IMR-90 (cell line): ENCODE data around the gene STUM. TPM values are rescaled to one million over a fixed set of nuclear protein-coding genes. Genes with fewer than 3 reads are reported as not detected.

Source experiments
- ATAC-seq: fragments of 200-7000 bp; cut with Tn5 transposase; 2 replicates; pipeline ENCODE4 v1.9.1; 2020; ENCODE audit warnings: low read depth, mild to moderate bottlenecking, moderate library complexity
- BruUV-seq: library from RNA; stranded (reverse); fragments of 400-500 nt; replicated peaks from 2 replicates; lab custom pipeline; 2021; lab: Mats Ljungman, UMichigan
- CTCF ChIA-PET: fragments of 300-600 bp; formaldehyde crosslinking; extraction: SDS; loops from one replicate; lab custom pipeline; 2021; ENCODE audit warnings: antibody characterized with exemption; lab: Yijun Ruan, JAX
- POLR2A ChIA-PET: fragments of 300-600 bp; sonication (Branson Sonifier 250); formaldehyde crosslinking; loops from one replicate; lab custom pipeline; 2022; ENCODE audit warnings: antibody characterized with exemption; ENCODE audit not compliant: unreplicated experiment; lab: Charles Lee
- DNase-seq: peaks from one replicate; pipeline ENCODE4 v3.0.0; 2013
- H2AFZ ChIP-seq: replicated peaks from 2 replicates; pipeline ENCODE3; 2013; ENCODE audit warnings: low read length, mild to moderate bottlenecking; ENCODE audit not compliant: poor library complexity
- H2AK5ac ChIP-seq: 2 replicates; pipeline ENCODE4 v1.6.1; 2013; ENCODE audit warnings: low read depth, low read length, inconsistent platforms
- H2AK9ac ChIP-seq: replicated peaks from 2 replicates; pipeline ENCODE3; 2013; ENCODE audit warnings: mild to moderate bottlenecking, low read depth, low read length, moderate library complexity; ENCODE audit not compliant: poor library complexity
- H2BK120ac ChIP-seq: 2 replicates; pipeline ENCODE4 v1.6.1; 2013; ENCODE audit warnings: low read depth, low read length, inconsistent platforms
- H2BK15ac ChIP-seq: 3 replicates; pipeline ENCODE4 v1.6.1; 2013; ENCODE audit warnings: low read depth, low read length, inconsistent platforms
- H2BK20ac ChIP-seq: 2 replicates; pipeline ENCODE4 v1.6.1; 2013; ENCODE audit warnings: low read depth, mild to moderate bottlenecking, inconsistent platforms, low read length, moderate library complexity
- H2BK5ac ChIP-seq: 2 replicates; pipeline ENCODE4 v1.6.1; 2013; ENCODE audit warnings: mild to moderate bottlenecking, low read depth, low read length, inconsistent platforms; ENCODE audit not compliant: poor library complexity, severe bottlenecking
- H3K14ac ChIP-seq: replicated peaks from 2 replicates; pipeline ENCODE4 v1.6.1; 2013; ENCODE audit warnings: low read depth, low read length, inconsistent platforms
- H3K18ac ChIP-seq: 2 replicates; pipeline ENCODE4 v1.6.1; 2013; ENCODE audit warnings: low read depth, low read length, control low read depth
- H3K23ac ChIP-seq: 2 replicates; pipeline ENCODE4 v1.6.1; 2013; ENCODE audit warnings: low read depth, low read length, inconsistent platforms
- H3K27ac ChIP-seq: 2 replicates; pipeline ENCODE4 v1.5.1; 2013; ENCODE audit warnings: mild to moderate bottlenecking, control low read depth, low read length; ENCODE audit not compliant: insufficient read depth
- H3K27me3 ChIP-seq: 2 replicates; pipeline ENCODE4 v1.6.1; 2013; ENCODE audit warnings: low read length; ENCODE audit not compliant: control insufficient read depth, insufficient read depth
- H3K36me3 ChIP-seq: 2 replicates; pipeline ENCODE4 v1.6.1; 2013; ENCODE audit warnings: low read length, mixed read lengths; ENCODE audit not compliant: control insufficient read depth, insufficient read depth
- H3K4ac ChIP-seq: 2 replicates; pipeline ENCODE4 v1.6.1; 2013; ENCODE audit warnings: low read depth, low read length, inconsistent platforms
- H3K4me1 ChIP-seq: 2 replicates; pipeline ENCODE4 v1.6.1; 2013; ENCODE audit warnings: low read length, mixed read lengths; ENCODE audit not compliant: control insufficient read depth, insufficient read depth
- H3K4me2 ChIP-seq: 2 replicates; pipeline ENCODE4 v1.6.1; 2013; ENCODE audit warnings: low read depth, mild to moderate bottlenecking, control low read depth, low read length, moderate library complexity
- H3K4me3 ChIP-seq: 2 replicates; pipeline ENCODE4 v1.5.1; 2013; ENCODE audit warnings: low read depth, mild to moderate bottlenecking, control low read depth, low read length, moderate library complexity; ENCODE audit not compliant: insufficient read depth
- H3K56ac ChIP-seq: 2 replicates; pipeline ENCODE4 v1.6.1; 2013; ENCODE audit warnings: low read length, inconsistent platforms; ENCODE audit not compliant: insufficient read depth; ENCODE audit errors: extremely low read depth
- H3K79me1 ChIP-seq, 2 experiments: 2 replicates each; pipeline ENCODE4 v1.6.1; 2013; ENCODE audit warnings: low read length in 2 of 2, inconsistent platforms in 1 of 2, low read depth in 1 of 2
- H3K9ac ChIP-seq: 2 replicates; pipeline ENCODE4 v1.6.1; 2013; ENCODE audit warnings: low read depth, low read length, control low read depth
- H3K9me1 ChIP-seq: 2 replicates; pipeline ENCODE4 v1.6.1; 2013; ENCODE audit warnings: low read length, inconsistent platforms; ENCODE audit not compliant: insufficient read depth
- H3K9me3 ChIP-seq: 2 replicates; pipeline ENCODE4 v1.6.1; 2013; ENCODE audit warnings: low read length; ENCODE audit not compliant: control insufficient read depth, insufficient read depth
- H4K20me1 ChIP-seq: 2 replicates; pipeline ENCODE4 v1.6.1; 2013; ENCODE audit warnings: low read length, inconsistent platforms; ENCODE audit not compliant: insufficient read depth
- H4K5ac ChIP-seq: 2 replicates; pipeline ENCODE4 v1.6.1; 2013; ENCODE audit warnings: mild to moderate bottlenecking, low read depth, low read length, control low read depth
- H4K8ac ChIP-seq, 2 experiments: 2 replicates each; pipeline ENCODE4 v1.6.1; 2013; ENCODE audit warnings: low read depth in 2 of 2, low read length in 2 of 2, control low read depth in 1 of 2, inconsistent platforms in 1 of 2
- H4K91ac ChIP-seq: 2 replicates; pipeline ENCODE4 v1.6.1; 2013; ENCODE audit warnings: low read depth, low read length, inconsistent platforms; ENCODE audit not compliant: insufficient read depth
- BHLHE40 ChIP-seq: fragments of 150-350 bp; IDR thresholded peaks from 2 replicates; pipeline ENCODE4 v1.6.1; 2016; ENCODE audit warnings: mild to moderate bottlenecking, low read depth, low read length
- CEBPB ChIP-seq: IDR thresholded peaks from 2 replicates; pipeline ENCODE4 v1.6.1; 2012; ENCODE audit warnings: low read depth, low read length, improper control_type of control experiment
- CHD1 ChIP-seq: IDR thresholded peaks from 2 replicates; pipeline ENCODE4 v1.6.1; 2012; ENCODE audit warnings: low read depth, low read length, improper control_type of control experiment
- CTCF ChIP-seq: conservative IDR thresholded peaks from 2 replicates; pipeline ENCODE4 v1.5.1; 2012; ENCODE audit warnings: mild to moderate bottlenecking, low read depth, low read length, improper control_type of control experiment
- ELK1 ChIP-seq: fragments of 150-350 bp; IDR thresholded peaks from 2 replicates; pipeline ENCODE4 v1.6.1; 2016; ENCODE audit warnings: low read depth, mild to moderate bottlenecking, low read length, moderate library complexity, borderline replicate concordance
- FOS ChIP-seq: fragments of 150-350 bp; IDR thresholded peaks from 2 replicates; pipeline ENCODE4 v1.6.1; 2016; ENCODE audit warnings: low read depth, low read length
- MAFK ChIP-seq: IDR thresholded peaks from 2 replicates; pipeline ENCODE4 v1.6.1; 2012; ENCODE audit warnings: low read depth, low read length, improper control_type of control experiment
- MAZ ChIP-seq: IDR thresholded peaks from 2 replicates; pipeline ENCODE4 v1.6.1; 2012; ENCODE audit warnings: low read depth, mild to moderate bottlenecking, low read length, improper control_type of control experiment, moderate library complexity, borderline replicate concordance
- MXI1 ChIP-seq: IDR thresholded peaks from 2 replicates; pipeline ENCODE4 v1.6.1; 2012; ENCODE audit warnings: low read depth, mild to moderate bottlenecking, low read length, moderate library complexity, borderline replicate concordance
- NFE2L2 ChIP-seq: fragments of 150-350 bp; IDR thresholded peaks from 2 replicates; pipeline ENCODE4 v1.6.1; 2016; ENCODE audit warnings: low read depth, mild to moderate bottlenecking, low read length
- POLR2A ChIP-seq: IDR thresholded peaks from 2 replicates; pipeline ENCODE4 v1.6.1; 2012; ENCODE audit warnings: mild to moderate bottlenecking, low read depth, low read length
- RAD21 ChIP-seq: IDR thresholded peaks from 2 replicates; pipeline ENCODE4 v1.6.1; 2012; ENCODE audit warnings: low read length, improper control_type of control experiment
- RCOR1 ChIP-seq: IDR thresholded peaks from 2 replicates; pipeline ENCODE4 v1.6.1; 2012; ENCODE audit warnings: mild to moderate bottlenecking, low read length, improper control_type of control experiment; ENCODE audit not compliant: insufficient replicate concordance
- RFX5 ChIP-seq: IDR thresholded peaks from 2 replicates; pipeline ENCODE4 v1.8.0; 2012; ENCODE audit warnings: low read depth, mild to moderate bottlenecking, low read length, moderate library complexity
- SMC3 ChIP-seq: fragments of 150-350 bp; IDR thresholded peaks from 2 replicates; pipeline ENCODE4 v1.6.1; 2016; ENCODE audit warnings: low read depth, mild to moderate bottlenecking, antibody characterized with exemption, low read length, moderate library complexity
- USF2 ChIP-seq: fragments of 150-350 bp; IDR thresholded peaks from 2 replicates; pipeline ENCODE4 v1.6.1; 2017; ENCODE audit warnings: mild to moderate bottlenecking, antibody characterized with exemption, low read length, low read depth
- dilution Hi-C: fragments of 300-500 bp; cut with HindIII; formaldehyde crosslinking; loops from one replicate; pipeline ENCODE4 v1.14.3; 2018; ENCODE audit warnings: low sequenced_read_pairs; ENCODE audit not compliant: unreplicated experiment
- in situ Hi-C: fragments of 300-500 bp; cut with MboI; formaldehyde crosslinking; loops from 3 replicates; pipeline ENCODE4 v1.14.3; 2019; ENCODE audit warnings: low sequenced_read_pairs, inconsistent platforms, mixed read lengths
- intact Hi-C: fragments of 100-400 bp; cut with micrococcal nuclease; formaldehyde crosslinking; loops from 2 replicates; pipeline ENCODE4 v1.10.0; 2022
- polyA plus RNA-seq, 3 experiments: library from polyadenylated mRNA; depleted of rRNA; stranded (reverse); fragments of >200 nt; gene quantifications; 2 replicates each; pipeline ENCODE4 v1.2.3, GENCODE V29; 2012; ENCODE audit warnings: low replicate concordance in 1 of 3
- total RNA-seq: library from RNA; depleted of rRNA; stranded (reverse); fragments of >200 nt; gene quantifications from 2 replicates; pipeline ENCODE4 v1.2.3, GENCODE V29; 2012

The STUM gene
- total and polyA plus RNA-seq, 2 of the 4 experiments (the other 2 are of a cell fraction): not detected

GRCh38 chr1:226599636-226600238 is 51.2 kb downstream of the STUM start:
- Histone ChIP-seq H4K5ac (no peak overlapping the region), H3K36me3 (no peaks in the 10 kb centered on the region), H3K79me1 (no peaks in the 10 kb centered on the region), H2BK15ac (no peak overlapping the region), H2AK9ac (no peak overlapping the region), H3K18ac (no peak overlapping the region), H4K20me1 (no peaks in the 10 kb centered on the region), H4K8ac (no peak overlapping the region), H2BK120ac (no peak overlapping the region), H4K91ac (no peak overlapping the region), H3K4me2 (no peak overlapping the region), H3K9me3 (no peaks in the 10 kb centered on the region), H3K23ac (no peak overlapping the region), H3K4me1 (peaks cover 4% of the 10 kb centered on the region; the same call in 1 of the 2 replicates), H3K56ac (no peak overlapping the region), H3K4me3 (no peak overlapping the region), H3K9ac (no peak overlapping the region), H2AFZ (no peak overlapping the region), H2BK5ac (no peak overlapping the region), H3K4ac (no peak overlapping the region), H3K27me3 (peaks cover 8% of the 10 kb centered on the region; the same call in 1 of the 2 replicates), H3K27ac (no peak overlapping the region), H2AK5ac (no peak overlapping the region), H3K9me1 (no peaks in the 10 kb centered on the region), H2BK20ac (no peak overlapping the region), H3K14ac (no peak overlapping the region)
- in situ Hi-C loops: no loop called here
- no TSS peak for BruUV-seq
- ATAC-seq (no peak), DNase-seq (no peak)
- POLR2A ChIA-PET: no interaction called here
- no peak for TF ChIP-seq MXI1
- TF ChIP-seq ELK1: no peak
- TF ChIP-seq CHD1: no peak
- no peak for TF ChIP-seq SMC3
- no peak for TF ChIP-seq MAZ
- TF ChIP-seq FOS: no peak
- TF ChIP-seq RAD21: no peak
- no peak for TF ChIP-seq USF2
- no peak for TF ChIP-seq BHLHE40
- TF ChIP-seq NFE2L2: no peak
- TF ChIP-seq RFX5: no peak
- no peak for TF ChIP-seq RCOR1
- no peak for TF ChIP-seq CTCF
- no peak for TF ChIP-seq CEBPB
- no peak for TF ChIP-seq POLR2A
- TF ChIP-seq MAFK: no peak
- CTCF ChIA-PET: no interaction called here
- dilution Hi-C loops: no loop called here
- intact Hi-C loops: no loop called here
